Suprapubic skin (tissue), 3 donors: ENCODE measurements around the gene SLCO3A1.

Experiments used
- EP300 ChIP-seq: sonication (generic); formaldehyde crosslinking; IDR thresholded peaks from one replicate; pipeline ENCODE4 v1.6.1; 2017; ENCODE audit warnings: antibody characterized with exemption
- TF ChIP-seq, protein P1 (sequence below), 2 donors: fragments of 200-600 bp in 1 of 2; fragments of 450-650 bp in 1 of 2; sonication (generic) in 1 of 2; IDR thresholded peaks; one replicate each; pipeline ENCODE4 v1.5.1; 2016 to 2019; ENCODE audit warnings: antibody characterized with exemption in 2 of 2, mild to moderate bottlenecking in 1 of 2, moderate library complexity in 1 of 2

DNA sequence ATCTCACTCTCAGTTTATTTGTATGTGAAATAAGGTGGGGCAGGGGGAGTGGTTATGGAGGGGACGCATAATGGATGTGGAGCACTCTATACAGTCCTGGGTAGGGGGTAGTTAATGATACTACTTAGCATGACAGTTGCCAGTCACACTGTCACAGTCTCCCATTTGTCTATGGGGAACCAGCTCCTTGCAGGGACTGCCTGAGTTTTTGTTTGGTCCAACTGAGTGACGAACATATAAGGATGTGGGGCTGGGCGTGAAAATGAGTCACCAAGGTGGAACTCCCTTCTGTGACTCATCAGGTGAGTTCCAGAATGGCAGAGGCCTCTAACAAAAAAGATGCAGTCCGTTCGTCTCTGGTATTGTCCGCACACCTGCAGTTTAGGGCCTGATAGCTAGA, 304.9 kb downstream of the SLCO3A1 start:
- TF ChIP-seq, protein P1, sequence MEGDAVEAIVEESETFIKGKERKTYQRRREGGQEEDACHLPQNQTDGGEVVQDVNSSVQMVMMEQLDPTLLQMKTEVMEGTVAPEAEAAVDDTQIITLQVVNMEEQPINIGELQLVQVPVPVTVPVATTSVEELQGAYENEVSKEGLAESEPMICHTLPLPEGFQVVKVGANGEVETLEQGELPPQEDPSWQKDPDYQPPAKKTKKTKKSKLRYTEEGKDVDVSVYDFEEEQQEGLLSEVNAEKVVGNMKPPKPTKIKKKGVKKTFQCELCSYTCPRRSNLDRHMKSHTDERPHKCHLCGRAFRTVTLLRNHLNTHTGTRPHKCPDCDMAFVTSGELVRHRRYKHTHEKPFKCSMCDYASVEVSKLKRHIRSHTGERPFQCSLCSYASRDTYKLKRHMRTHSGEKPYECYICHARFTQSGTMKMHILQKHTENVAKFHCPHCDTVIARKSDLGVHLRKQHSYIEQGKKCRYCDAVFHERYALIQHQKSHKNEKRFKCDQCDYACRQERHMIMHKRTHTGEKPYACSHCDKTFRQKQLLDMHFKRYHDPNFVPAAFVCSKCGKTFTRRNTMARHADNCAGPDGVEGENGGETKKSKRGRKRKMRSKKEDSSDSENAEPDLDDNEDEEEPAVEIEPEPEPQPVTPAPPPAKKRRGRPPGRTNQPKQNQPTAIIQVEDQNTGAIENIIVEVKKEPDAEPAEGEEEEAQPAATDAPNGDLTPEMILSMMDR (IDR thresholded peaks at IDR 0.05) = no peak
- TF ChIP-seq EP300 = no peak
